HL-60 (cell line): Measurements from ENCODE around the gene AHDC1.

ENCODE experiments used
- CTCF ChIP-seq: IDR thresholded peaks from one replicate; pipeline ENCODE4 v1.5.1; 2011; ENCODE audit warnings: low read length, control low read depth, inconsistent platforms; ENCODE audit not compliant: insufficient read depth
- GABPA ChIP-seq: IDR thresholded peaks from 2 replicates; pipeline ENCODE4 v1.6.1; 2012; ENCODE audit warnings: low read depth
- POLR2AphosphoS5 ChIP-seq: IDR thresholded peaks from 2 replicates; pipeline ENCODE4 v1.6.1; 2012; ENCODE audit warnings: low read depth

GRCh38 chr1:27507960-27508665, 95.8 kb downstream of the AHDC1 start:
- TF ChIP-seq CTCF (no peak), POLR2AphosphoS5 (no peak), GABPA (no peak)
